GM18951 (cell line): Measurements from ENCODE around the gene RHOBTB1.
"Not testable (repeated sequence)": the region's sequence is repeated elsewhere in the genome, so short reads cannot be mapped to it uniquely, and the experiment has no call there.

Source experiments
- POLR2A ChIP-seq: IDR thresholded peaks from 4 replicates; pipeline ENCODE4 v1.6.1; 2011; ENCODE audit warnings: mild to moderate bottlenecking; ENCODE audit not compliant: insufficient read length, insufficient read depth; ENCODE audit errors: extremely low read depth
- in situ Hi-C: fragments of 300-500 bp; cut with MboI; formaldehyde crosslinking; loops from one replicate; pipeline ENCODE4 v1.12.0; 2022; ENCODE audit warnings: low sequenced_read_pairs, mixed read lengths, inconsistent platforms; ENCODE audit not compliant: unreplicated experiment

Gene RHOBTB1

DNA sequence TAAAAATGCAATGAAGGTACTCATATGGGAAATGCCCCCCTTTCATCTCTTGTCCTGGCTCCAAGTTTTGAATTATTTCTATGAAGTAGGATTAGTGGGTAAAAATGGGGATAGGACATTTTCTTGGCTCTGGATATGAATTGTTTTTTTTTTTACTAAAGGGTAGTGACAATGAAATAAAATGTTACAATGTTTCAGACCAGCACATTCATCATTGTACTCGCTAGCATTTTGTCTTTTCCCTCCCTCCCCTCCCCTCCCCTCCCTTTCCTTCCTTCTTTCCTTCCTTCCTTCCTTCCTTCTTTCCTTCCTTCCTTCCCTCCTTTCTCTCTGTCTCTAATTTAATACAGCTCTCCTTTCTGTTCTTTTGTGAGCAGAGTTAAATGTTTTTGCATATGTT is 101.3 kb downstream of the RHOBTB1 start:
- TF ChIP-seq POLR2A = no peak

DNA sequence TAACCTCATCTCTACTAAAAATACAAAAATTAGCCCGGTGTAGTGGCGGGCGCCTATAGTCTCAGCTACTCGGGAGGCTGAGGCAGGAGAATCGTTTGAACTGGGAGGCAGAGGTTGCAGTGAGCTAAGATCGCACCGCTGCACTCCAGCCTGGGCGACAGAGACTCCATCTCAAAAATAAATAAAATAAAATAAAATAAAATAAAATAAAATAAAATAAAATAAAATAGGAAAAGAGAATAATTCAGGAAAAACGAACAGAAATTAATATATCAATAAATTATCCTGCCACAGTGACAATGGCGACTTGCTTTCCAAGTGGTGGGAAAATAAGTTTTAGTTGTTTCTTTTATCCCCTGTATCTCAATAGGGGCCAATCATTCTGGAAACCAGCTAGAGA is 102.8 kb downstream of the RHOBTB1 start:
- in situ Hi-C loops = not testable (repeated sequence)

More for the DNA sequence above, 101.3 kb downstream of the RHOBTB1 start:
- in situ Hi-C loops = no loop called here

DNA sequence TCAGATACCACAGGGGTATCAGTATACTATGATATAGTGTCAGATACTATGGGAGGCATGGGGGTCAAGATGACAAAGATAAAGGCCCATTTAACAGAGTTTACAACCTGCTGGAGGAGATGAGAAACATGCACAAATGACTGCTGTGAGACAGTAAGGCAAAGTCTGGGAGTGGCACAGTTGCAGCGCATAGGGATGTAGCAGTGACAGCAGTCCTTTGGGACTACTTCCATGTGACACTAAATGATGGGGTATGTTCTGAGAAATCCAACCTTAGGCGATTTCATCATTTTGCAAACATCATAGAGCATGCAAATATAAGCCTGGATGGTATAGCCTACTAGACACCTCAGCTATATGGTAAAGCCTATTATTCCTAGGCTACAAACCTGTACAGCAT is 108.9 kb downstream of the RHOBTB1 start:
- in situ Hi-C loops = no loop called here
- no peak for TF ChIP-seq POLR2A

DNA sequence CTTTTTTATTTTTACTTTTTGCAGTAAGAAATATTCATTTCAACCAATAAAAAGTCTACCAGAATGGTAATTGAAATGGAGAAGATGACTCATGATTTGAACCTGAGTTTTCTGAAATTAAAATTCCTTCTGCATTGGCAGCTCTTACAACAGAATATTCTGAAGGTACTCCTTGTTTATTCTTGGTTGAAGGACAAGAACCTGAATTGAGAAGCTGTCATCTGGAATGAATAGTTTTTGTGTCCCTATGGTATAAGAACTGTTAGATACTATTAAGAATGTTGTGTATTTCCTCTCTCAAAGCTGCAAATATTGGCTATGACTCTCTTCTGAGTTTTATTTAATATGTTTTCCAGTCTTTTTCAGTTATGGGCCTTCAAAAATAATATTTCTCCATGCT is 109.6 kb downstream of the RHOBTB1 start:
- TF ChIP-seq POLR2A = no peak
- in situ Hi-C loops = no loop called here

DNA sequence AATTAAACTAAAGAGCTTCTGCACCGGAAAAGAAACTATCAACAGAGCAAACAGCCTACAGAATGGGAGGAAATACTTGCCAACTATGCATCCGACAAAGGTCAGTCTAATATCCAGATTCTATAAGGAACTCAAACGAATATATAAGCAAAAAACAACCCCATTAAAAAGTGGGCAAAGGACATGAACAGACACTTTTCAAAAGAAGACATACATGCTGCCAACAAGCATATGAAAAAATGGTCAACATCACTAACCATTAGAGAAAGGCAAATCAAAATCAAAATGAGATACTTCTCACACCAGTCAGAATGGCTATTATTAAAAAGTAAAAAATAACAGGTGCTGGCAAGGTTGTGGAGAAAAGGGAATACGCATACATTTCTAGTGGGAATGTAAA is 111.8 kb downstream of the RHOBTB1 start:
- in situ Hi-C loops = not testable (repeated sequence)

DNA sequence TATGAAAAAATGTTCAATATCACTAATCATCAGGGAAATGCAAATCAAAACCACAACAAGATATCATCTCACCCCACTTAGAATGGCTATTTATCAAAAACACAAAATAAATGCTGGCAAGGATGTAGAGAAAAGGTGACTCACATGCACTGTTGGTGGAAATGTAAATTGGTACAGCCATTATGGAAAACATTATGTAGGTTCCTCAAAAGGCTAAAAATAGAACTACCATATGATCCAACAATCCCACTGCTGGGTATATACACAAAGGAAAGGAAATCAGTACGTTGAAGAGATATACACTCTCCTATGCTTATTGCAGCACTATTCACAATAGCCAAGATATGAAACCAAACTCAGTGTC is 115.5 kb downstream of the RHOBTB1 start:
- no peak for TF ChIP-seq POLR2A
- in situ Hi-C loops = no loop called here

DNA sequence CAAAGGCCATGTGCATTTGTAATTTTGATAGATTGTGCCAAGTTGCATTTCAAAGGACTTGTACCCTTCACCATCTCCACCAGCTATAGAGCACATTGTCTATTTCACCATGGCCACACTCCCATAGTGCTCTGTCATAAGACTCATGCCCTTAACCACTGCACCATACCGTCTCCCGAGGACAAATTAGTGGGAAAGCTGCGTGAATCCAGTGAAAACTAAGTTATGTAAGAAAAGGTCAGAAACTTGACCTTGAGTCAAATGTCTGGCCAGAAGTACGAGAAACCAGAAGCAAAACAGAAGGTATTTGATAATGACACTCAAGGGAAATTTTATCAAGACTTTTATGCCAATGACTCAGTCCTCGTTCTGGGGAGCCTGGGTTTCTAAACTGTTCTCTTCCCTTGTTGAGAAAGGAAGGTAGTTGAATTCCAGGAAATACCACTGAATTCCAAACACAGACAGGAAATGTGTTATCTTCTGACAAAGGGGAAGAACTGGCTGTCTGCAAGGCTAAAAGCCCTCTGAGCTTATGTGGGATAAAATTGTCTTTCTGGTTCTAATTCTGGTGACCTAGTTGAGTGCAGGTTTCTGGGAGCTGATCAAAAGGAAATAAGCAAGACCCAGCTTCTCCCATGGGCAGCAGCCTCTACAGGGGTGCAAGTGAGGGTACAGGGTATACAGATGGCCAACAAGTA is 116.0 kb downstream of the RHOBTB1 start:
- TF ChIP-seq POLR2A = no peak
- in situ Hi-C loops = no loop called here

DNA sequence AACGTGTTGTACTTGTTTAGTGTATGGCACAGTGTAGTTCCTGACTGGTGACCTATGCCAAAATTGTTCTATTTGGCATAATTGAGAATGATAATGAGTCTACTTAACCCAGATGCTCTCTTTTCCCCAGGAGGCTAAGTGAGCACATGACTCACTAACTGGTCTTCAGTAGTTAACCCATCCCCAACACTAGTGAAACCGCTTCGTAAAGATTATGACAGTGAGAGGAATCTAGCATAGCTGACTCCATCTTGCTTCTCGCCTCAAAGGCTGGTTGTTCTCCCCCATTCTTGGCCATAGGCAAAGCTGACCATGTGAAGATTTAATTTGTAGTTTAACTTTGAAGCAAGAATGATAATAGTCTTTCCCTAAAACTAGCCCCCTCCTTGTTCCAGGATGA is 118.5 kb downstream of the RHOBTB1 start:
- no peak for TF ChIP-seq POLR2A
- in situ Hi-C loops = no loop called here

DNA sequence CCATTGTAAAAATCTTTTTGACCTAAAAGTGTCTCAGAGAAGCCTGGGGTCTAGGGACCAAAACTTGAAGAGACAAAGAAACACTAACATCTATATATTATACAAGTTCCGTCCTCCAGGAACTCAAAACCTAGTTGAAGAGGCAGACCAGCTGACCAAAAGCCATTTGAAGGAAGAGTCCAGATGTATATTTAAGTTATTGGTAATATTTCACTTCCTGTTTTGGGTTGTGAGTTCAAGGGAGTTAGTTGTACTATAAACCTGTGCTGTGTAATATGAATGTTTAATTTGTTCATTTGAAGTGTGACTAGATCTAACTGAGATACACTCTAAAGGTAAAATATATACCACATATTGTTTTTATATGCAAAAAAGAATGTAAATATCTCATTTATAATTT is 120.7 kb downstream of the RHOBTB1 start:
- in situ Hi-C loops = loop anchor here (25.0 kb wide), 2 partner anchors 464 to 639 kb away; partner anchors contain the start of gene TMEM26
- TF ChIP-seq POLR2A = no peak

DNA sequence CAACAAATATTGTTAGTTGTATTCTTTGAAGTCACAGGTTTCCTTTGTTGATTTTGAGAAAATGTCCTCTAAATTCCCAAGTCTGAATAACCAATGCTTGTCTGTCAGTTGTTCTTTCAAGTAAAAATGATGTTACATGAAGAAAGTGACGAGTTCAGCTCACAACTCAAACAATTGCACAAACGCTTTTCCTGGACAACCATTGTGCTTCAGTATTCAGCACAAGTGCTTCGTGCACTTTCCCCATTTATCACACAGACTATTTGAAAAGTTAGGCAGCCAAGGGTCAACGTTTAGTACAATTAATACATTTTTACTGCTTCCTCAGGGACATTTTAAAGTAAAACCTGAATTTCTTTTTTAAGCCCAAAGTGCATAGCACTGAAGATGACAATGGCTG is 121.2 kb downstream of the RHOBTB1 start:
- in situ Hi-C loops = loop anchor here (25.0 kb wide), 2 partner anchors 464 to 639 kb away; partner anchors contain the start of gene TMEM26

DNA sequence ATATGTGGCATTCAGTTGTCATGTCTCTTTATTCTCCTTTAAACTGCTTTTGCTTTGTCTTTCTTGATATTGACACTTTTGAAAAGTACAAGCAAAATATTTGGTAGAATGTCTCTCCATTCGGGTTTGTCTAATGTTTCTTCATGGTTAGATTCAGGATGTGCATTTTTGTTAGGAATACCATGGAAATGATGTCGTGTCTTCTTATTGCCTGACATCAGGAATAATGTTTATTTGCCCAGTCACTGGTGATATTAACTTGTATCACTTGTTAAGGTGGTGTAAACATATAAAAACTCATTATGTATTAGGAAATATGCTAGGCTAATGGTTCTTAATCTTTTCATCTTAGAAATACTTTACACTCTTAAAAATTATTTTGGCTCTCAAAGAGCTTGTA is 122.3 kb downstream of the RHOBTB1 start:
- in situ Hi-C loops = loop anchor here (25.0 kb wide), 2 partner anchors 466 to 641 kb away; partner anchors contain the start of gene TMEM26
- no peak for TF ChIP-seq POLR2A

More for the DNA sequence above, 121.2 kb downstream of the RHOBTB1 start:
- TF ChIP-seq POLR2A = no peak

DNA sequence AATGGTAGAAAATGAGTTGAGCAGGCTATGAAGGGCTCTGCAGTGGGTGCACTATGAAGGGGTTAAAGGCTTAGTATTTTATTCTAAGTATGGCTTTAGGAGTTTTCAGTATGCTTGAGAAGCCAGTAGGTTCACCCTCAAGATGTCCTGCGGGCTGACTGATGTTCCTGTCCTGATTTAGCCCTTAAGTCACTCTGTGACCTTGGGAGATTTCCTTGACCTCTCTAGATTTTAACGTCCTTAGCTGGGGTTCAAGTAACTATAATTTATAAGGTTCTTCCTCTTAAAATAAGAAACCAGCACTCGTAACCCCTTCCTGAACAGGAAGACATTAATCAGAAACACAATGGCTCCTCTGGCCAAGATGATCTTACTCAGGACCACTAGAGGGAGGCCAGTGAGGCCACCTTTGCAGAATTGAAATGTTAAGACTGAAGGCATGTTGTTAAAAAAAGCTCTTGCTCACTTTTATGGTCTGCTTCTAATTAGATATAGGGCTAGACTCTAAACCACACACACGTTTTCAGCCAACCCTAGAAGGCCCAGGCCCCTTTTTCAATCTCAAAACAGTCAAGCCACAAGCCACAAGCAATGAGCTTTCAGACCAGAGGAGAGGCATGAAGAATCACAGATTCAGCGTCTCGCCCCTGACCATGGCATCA is 123.8 kb downstream of the RHOBTB1 start:
- TF ChIP-seq POLR2A = no peak
- in situ Hi-C loops = loop anchor here (25.0 kb wide), 2 partner anchors 467 to 642 kb away; partner anchors contain the start of gene TMEM26
